ENCODE measurements around the gene MEOX1.

Gene MEOX1

GRCh38 chr17:43661699-43662412, at the start of gene MEOX1:
Gene MEOX1, minus strand, starts transcription at chr17:43661922. Its CDS starts 388 bp downstream, at chr17:43661534.
- Histone ChIP-seq H3K9ac (ENCODE audit: low read length) (no peak within 1 kb of the TSS), H4K20me1 (ENCODE audit: low read depth, low read length) (no peaks in the 10 kb centered on the region), H2AFZ (ENCODE audit: low read depth, low read length, severe bottlenecking) (no peak within 1 kb of the TSS), H3K4me2 (ENCODE audit: low read depth, low read length, poor library complexity, severe bottlenecking) (no peak within 1 kb of the TSS), H3K27me3 (ENCODE audit: low read length) (no peaks in the 10 kb centered on the region), H3K9me3 (ENCODE audit: insufficient read depth, low read length) (no peaks in the 10 kb centered on the region), H3K27ac (ENCODE audit: low read depth, low read length) (no peak within 1 kb of the TSS), H3K79me2 (ENCODE audit: insufficient read depth, low read length) (no peaks in the 10 kb centered on the region), H3K4me3 (ENCODE audit: insufficient read depth, low read length, poor library complexity, severe bottlenecking) (no peak within 1 kb of the TSS), H3K36me3 (ENCODE audit: low read length) (no peaks in the 10 kb centered on the region), H3F3A (ENCODE audit: insufficient read depth) (no peaks in the 10 kb centered on the region), H3K9me2 (replicated peaks; ENCODE audit: insufficient read depth, low read length) (no peaks in the 10 kb centered on the region)
- TF ChIP-seq EZH2phosphoT487 (conservative IDR thresholded peaks at IDR 0.05; ENCODE audit: low read length) (no peak), CTCF (IDR thresholded peaks at IDR 0.05; ENCODE audit: insufficient read depth, low read length, poor library complexity, severe bottlenecking) (no peak)

GRCh38 chr17:43710101-43710500, 48.4 kb upstream of the MEOX1 start:
- no peak overlapping the region for H3K27ac ChIP-seq (ENCODE audit: low read depth, low read length)
- H3K36me3 ChIP-seq (ENCODE audit: low read length), result no peaks in the 10 kb centered on the region
- no peaks in the 10 kb centered on the region for H3K79me2 ChIP-seq (ENCODE audit: insufficient read depth, low read length)
- no peak overlapping the region for H2AFZ ChIP-seq (ENCODE audit: low read depth, low read length, severe bottlenecking)
- no peak overlapping the region for H3K9ac ChIP-seq (ENCODE audit: low read length)
- no peaks in the 10 kb centered on the region for H4K20me1 ChIP-seq (ENCODE audit: low read depth, low read length)
- H3K4me3 ChIP-seq (ENCODE audit: insufficient read depth, low read length, poor library complexity, severe bottlenecking), result no peak overlapping the region
- TF ChIP-seq CTCF (IDR thresholded peaks at IDR 0.05; ENCODE audit: insufficient read depth, low read length, poor library complexity, severe bottlenecking), result no peak
- no peak for TF ChIP-seq EZH2phosphoT487 (conservative IDR thresholded peaks at IDR 0.05; ENCODE audit: low read length)
- H3K9me3 ChIP-seq (ENCODE audit: insufficient read depth, low read length), result no peaks in the 10 kb centered on the region
- H3K4me2 ChIP-seq (ENCODE audit: low read depth, low read length, poor library complexity, severe bottlenecking), result no peak overlapping the region
- H3F3A ChIP-seq (ENCODE audit: insufficient read depth), result no peaks in the 10 kb centered on the region
- H3K9me2 ChIP-seq (replicated peaks; ENCODE audit: insufficient read depth, low read length), result no peaks in the 10 kb centered on the region
- H3K27me3 ChIP-seq (ENCODE audit: low read length), result no peaks in the 10 kb centered on the region

- Histone ChIP-seq H3K36me3 (ENCODE audit: low read length) (no peaks in the 10 kb centered on the region), H3K27ac (ENCODE audit: low read depth, low read length) (no peak overlapping the region), H3K27me3 (ENCODE audit: low read length) (no peaks in the 10 kb centered on the region), H3K79me2 (ENCODE audit: insufficient read depth, low read length) (no peaks in the 10 kb centered on the region), H3K9me2 (replicated peaks; ENCODE audit: insufficient read depth, low read length) (no peaks in the 10 kb centered on the region), H3F3A (ENCODE audit: insufficient read depth) (no peaks in the 10 kb centered on the region), H2AFZ (ENCODE audit: low read depth, low read length, severe bottlenecking) (no peak overlapping the region), H3K9ac (ENCODE audit: low read length) (no peak overlapping the region), H3K4me2 (ENCODE audit: low read depth, low read length, poor library complexity, severe bottlenecking) (no peak overlapping the region), H3K4me3 (ENCODE audit: insufficient read depth, low read length, poor library complexity, severe bottlenecking) (no peak overlapping the region), H4K20me1 (ENCODE audit: low read depth, low read length) (no peaks in the 10 kb centered on the region), H3K9me3 (ENCODE audit: insufficient read depth, low read length) (no peaks in the 10 kb centered on the region)
- no peak for TF ChIP-seq CTCF (IDR thresholded peaks at IDR 0.05; ENCODE audit: insufficient read depth, low read length, poor library complexity, severe bottlenecking)
- no peak for TF ChIP-seq EZH2phosphoT487 (conservative IDR thresholded peaks at IDR 0.05; ENCODE audit: low read length)
These were observed 47.5 kb upstream of the MEOX1 start for GRCh38 chr17:43709210-43709609.

All from SU-DHL-6 (cell line).